Measurements from ENCODE around the gene TBC1D32.
A peak's percentile ranks its signal among the peaks of the same experiment; 100 is the strongest.

Gene TBC1D32

GRCh38 chr6:121260651-121261102, 73.6 kb downstream of the TBC1D32 start:
- no peak overlapping the region for H3K4me3 ChIP-seq (ENCODE audit: low read depth, low read length)
- peak; percentile 79 for DNase-seq (ENCODE audit: low read depth)
- no peak for TF ChIP-seq CTCF (conservative IDR thresholded peaks at IDR 0.05; ENCODE audit: low read depth, low read length)

GRCh38 chr6:121247386-121247785, 86.9 kb downstream of the TBC1D32 start:
- TF ChIP-seq CTCF (conservative IDR thresholded peaks at IDR 0.05; ENCODE audit: low read depth, low read length) = no peak

GRCh38 chr6:121242386-121242785, 91.9 kb downstream of the TBC1D32 start:
- DNase-seq (ENCODE audit: low read depth) = no peak
- no peak for TF ChIP-seq CTCF (conservative IDR thresholded peaks at IDR 0.05; ENCODE audit: low read depth, low read length)
- H3K4me3 ChIP-seq (ENCODE audit: low read depth, low read length) = no peak overlapping the region

More at GRCh38 chr6:121247386-121247785, 86.9 kb downstream of the TBC1D32 start:
- DNase-seq (ENCODE audit: low read depth) = peak; percentile 87
- no peak overlapping the region for H3K4me3 ChIP-seq (ENCODE audit: low read depth, low read length)

GRCh38 chr6:121237859-121238258, 96.4 kb downstream of the TBC1D32 start:
- no peak for DNase-seq (ENCODE audit: low read depth)
- no peak overlapping the region for H3K4me3 ChIP-seq (ENCODE audit: low read depth, low read length)
- no peak for TF ChIP-seq CTCF (conservative IDR thresholded peaks at IDR 0.05; ENCODE audit: low read depth, low read length)

- peak; percentile 16 for DNase-seq (ENCODE audit: low read depth)
- TF ChIP-seq CTCF (conservative IDR thresholded peaks at IDR 0.05; ENCODE audit: low read depth, low read length) = peak; percentile 31
- no peak overlapping the region for H3K4me3 ChIP-seq (ENCODE audit: low read depth, low read length)
Observed at GRCh38 chr6:121236984-121237383, 97.3 kb downstream of the TBC1D32 start.

GRCh38 chr6:121235386-121235785, 98.9 kb downstream of the TBC1D32 start:
- no peak overlapping the region for H3K4me3 ChIP-seq (ENCODE audit: low read depth, low read length)
- TF ChIP-seq CTCF (conservative IDR thresholded peaks at IDR 0.05; ENCODE audit: low read depth, low read length) = no peak
- no peak for DNase-seq (ENCODE audit: low read depth)

- TF ChIP-seq CTCF (conservative IDR thresholded peaks at IDR 0.05; ENCODE audit: low read depth, low read length) = no peak
- no peak overlapping the region for H3K4me3 ChIP-seq (ENCODE audit: low read depth, low read length)
- no peak for DNase-seq (ENCODE audit: low read depth)
Observed at GRCh38 chr6:121223930-121224329, 110.3 kb downstream of the TBC1D32 start.

Measured in choroid plexus epithelial cell (primary cell).